Measurements from ENCODE around the gene CHTF18. TPM values are rescaled to one million over a fixed set of nuclear protein-coding genes. Genes with fewer than 3 reads are reported as not detected.
A peak's percentile ranks its signal among the peaks of the same experiment; 100 is the strongest.

The CHTF18 gene
- total and polyA plus RNA-seq, 10 of the 15 experiments (the other 5 are each of a cell fraction or from before 2014, with no cell fraction given), result 1.6 to 87.8 (median 19.4) TPM

- TF ChIP-seq USF1 (IDR thresholded peaks at IDR 0.05; ENCODE audit: borderline replicate concordance, extremely low read length, insufficient read depth, low read depth, low read length) (no peak), BRCA1 (IDR thresholded peaks at IDR 0.05; ENCODE audit: low read depth, low read length) (no peak), SMAD5 (IDR thresholded peaks at IDR 0.05; ENCODE audit: low read depth) (no peak), ZNF207 (IDR thresholded peaks at IDR 0.05; ENCODE audit: borderline replicate concordance) (peak; percentile 90), NR2C2 (IDR thresholded peaks at IDR 0.05; ENCODE audit: borderline replicate concordance, control insufficient read depth, insufficient read length, low read depth) (no peak), NR2F1 (conservative IDR thresholded peaks at IDR 0.05) (no peak; the same call in 1 of the 2 replicates), MLLT1 (IDR thresholded peaks at IDR 0.05) (no peak), DPF2 (IDR thresholded peaks at IDR 0.05) (peak; percentile 53), SREBF2 (IDR thresholded peaks at IDR 0.05; ENCODE audit: low read length) (no peak), RBBP5 (conservative IDR thresholded peaks at IDR 0.05) (no peak), TCF12 (IDR thresholded peaks at IDR 0.05; ENCODE audit: low read depth, low read length) (peak; percentile 67; the same call in 1 of the 2 replicates), PKNOX1 (IDR thresholded peaks at IDR 0.05) (peak; percentile 66), ESRRA (IDR thresholded peaks at IDR 0.05; ENCODE audit: low read length) (0 out of 2 replicates have a peak, but pooled peaks have one; percentile 72), CBX5 (IDR thresholded peaks at IDR 0.05; ENCODE audit: low read depth) (no peak), KDM1A (IDR thresholded peaks at IDR 0.05; ENCODE audit: borderline replicate concordance) (no peak), PRDM15 (CRISPR knock-in tag; IDR thresholded peaks at IDR 0.05) (no peak), ZNF217 (IDR thresholded peaks at IDR 0.05) (peak; percentile 57), TCF3 (IDR thresholded peaks at IDR 0.05; ENCODE audit: borderline replicate concordance, insufficient read depth, low read depth, low read length) (0 out of 2 replicates have a peak, but pooled peaks have one; percentile 42), SIX5 (IDR thresholded peaks at IDR 0.05; ENCODE audit: low read depth, low read length, severe bottlenecking) (peak; percentile 92)
- TF ChIP-seq, protein P1, sequence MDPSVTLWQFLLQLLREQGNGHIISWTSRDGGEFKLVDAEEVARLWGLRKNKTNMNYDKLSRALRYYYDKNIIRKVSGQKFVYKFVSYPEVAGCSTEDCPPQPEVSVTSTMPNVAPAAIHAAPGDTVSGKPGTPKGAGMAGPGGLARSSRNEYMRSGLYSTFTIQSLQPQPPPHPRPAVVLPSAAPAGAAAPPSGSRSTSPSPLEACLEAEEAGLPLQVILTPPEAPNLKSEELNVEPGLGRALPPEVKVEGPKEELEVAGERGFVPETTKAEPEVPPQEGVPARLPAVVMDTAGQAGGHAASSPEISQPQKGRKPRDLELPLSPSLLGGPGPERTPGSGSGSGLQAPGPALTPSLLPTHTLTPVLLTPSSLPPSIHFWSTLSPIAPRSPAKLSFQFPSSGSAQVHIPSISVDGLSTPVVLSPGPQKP (IDR thresholded peaks at IDR 0.05; ENCODE audit: low read depth, low read length), result no peak; the same call in 1 of the 2 replicates
- TF ChIP-seq, protein P2, sequence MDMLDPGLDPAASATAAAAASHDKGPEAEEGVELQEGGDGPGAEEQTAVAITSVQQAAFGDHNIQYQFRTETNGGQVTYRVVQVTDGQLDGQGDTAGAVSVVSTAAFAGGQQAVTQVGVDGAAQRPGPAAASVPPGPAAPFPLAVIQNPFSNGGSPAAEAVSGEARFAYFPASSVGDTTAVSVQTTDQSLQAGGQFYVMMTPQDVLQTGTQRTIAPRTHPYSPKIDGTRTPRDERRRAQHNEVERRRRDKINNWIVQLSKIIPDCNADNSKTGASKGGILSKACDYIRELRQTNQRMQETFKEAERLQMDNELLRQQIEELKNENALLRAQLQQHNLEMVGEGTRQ (IDR thresholded peaks at IDR 0.05; ENCODE audit: borderline replicate concordance, low read depth, low read length), result no peak
These were observed 47.5 kb upstream of the CHTF18 start, which contains the start of gene CIAO3 (continued) for GRCh38 chr16:740764-741505.

Data from GM12878 (cell line).